ENCODE data around the gene SMARCAL1. TPM values are rescaled to one million over a fixed set of nuclear protein-coding genes. Genes with fewer than 3 reads are reported as not detected.

Gene SMARCAL1
- total RNA-seq, 1 donor from 2014 or later, result 23.6 TPM

DNA sequence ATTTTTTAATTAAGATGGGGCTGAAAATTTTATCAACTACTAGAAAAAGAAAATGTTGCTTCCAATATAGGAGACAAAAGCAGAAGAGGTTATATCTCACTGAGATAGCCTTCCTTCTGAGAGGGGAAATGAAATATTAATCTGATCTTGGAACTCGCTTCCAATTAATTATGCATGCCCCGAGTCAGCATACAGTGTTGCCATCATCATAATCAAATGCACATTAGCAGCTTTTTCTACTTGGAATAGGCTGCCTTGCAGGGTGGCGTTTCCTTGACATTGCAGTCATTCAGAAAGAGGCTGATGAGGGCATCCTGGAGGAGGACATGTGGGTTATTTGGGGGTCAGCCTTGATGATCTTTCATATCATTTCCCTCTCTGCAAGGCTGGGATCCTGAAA, 67.9 kb downstream of the SMARCAL1 start:
- no peak for DNase-seq (ENCODE audit: extremely low spot score, unreplicated experiment)
- Mint-ChIP-seq H3K4me1 (ENCODE audit: unreplicated experiment) (no peaks in the 10 kb centered on the region), H3K9me3 (ENCODE audit: unreplicated experiment) (no peaks in the 10 kb centered on the region), H3K27me3 (ENCODE audit: unreplicated experiment) (no peaks in the 10 kb centered on the region), H3K27ac (ENCODE audit: unreplicated experiment) (no peak overlapping the region), H3K4me3 (ENCODE audit: unreplicated experiment) (no peak overlapping the region), H3K36me3 (ENCODE audit: unreplicated experiment) (peaks cover 41% of the 10 kb centered on the region)
- TF ChIP-seq, protein P1, sequence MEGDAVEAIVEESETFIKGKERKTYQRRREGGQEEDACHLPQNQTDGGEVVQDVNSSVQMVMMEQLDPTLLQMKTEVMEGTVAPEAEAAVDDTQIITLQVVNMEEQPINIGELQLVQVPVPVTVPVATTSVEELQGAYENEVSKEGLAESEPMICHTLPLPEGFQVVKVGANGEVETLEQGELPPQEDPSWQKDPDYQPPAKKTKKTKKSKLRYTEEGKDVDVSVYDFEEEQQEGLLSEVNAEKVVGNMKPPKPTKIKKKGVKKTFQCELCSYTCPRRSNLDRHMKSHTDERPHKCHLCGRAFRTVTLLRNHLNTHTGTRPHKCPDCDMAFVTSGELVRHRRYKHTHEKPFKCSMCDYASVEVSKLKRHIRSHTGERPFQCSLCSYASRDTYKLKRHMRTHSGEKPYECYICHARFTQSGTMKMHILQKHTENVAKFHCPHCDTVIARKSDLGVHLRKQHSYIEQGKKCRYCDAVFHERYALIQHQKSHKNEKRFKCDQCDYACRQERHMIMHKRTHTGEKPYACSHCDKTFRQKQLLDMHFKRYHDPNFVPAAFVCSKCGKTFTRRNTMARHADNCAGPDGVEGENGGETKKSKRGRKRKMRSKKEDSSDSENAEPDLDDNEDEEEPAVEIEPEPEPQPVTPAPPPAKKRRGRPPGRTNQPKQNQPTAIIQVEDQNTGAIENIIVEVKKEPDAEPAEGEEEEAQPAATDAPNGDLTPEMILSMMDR (IDR thresholded peaks at IDR 0.05), result no peak

DNA sequence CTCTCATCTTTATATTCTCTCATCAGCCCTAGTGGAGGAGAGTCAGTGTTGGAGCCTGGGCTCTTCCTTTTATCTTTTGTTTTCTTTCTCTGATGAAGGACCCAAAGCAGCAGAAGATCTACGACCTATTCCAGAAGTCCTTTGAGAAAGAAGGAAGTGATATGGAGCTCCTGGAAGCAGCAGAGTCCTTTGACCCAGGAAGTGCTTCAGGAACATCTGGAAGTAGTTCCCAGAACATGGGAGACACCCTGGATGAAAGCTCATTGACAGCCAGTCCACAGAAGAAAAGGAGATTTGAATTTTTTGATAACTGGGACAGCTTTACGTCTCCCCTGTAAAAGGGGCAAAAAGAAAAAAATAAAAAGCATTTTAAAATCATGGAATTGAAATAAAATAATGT, 70.4 kb downstream of the SMARCAL1 start:
- H3K4me3 Mint-ChIP-seq (ENCODE audit: unreplicated experiment), result no peak overlapping the region
- H3K4me1 Mint-ChIP-seq (ENCODE audit: unreplicated experiment), result no peaks in the 10 kb centered on the region
- H3K27ac Mint-ChIP-seq (ENCODE audit: unreplicated experiment), result no peak overlapping the region
- H3K36me3 Mint-ChIP-seq (ENCODE audit: unreplicated experiment), result peaks cover 29% of the 10 kb centered on the region
- TF ChIP-seq, protein P1 (IDR thresholded peaks at IDR 0.05), result no peak
- no peak for DNase-seq (ENCODE audit: extremely low spot score, unreplicated experiment)
- H3K27me3 Mint-ChIP-seq (ENCODE audit: unreplicated experiment), result no peaks in the 10 kb centered on the region
- H3K9me3 Mint-ChIP-seq (ENCODE audit: unreplicated experiment), result no peaks in the 10 kb centered on the region

DNA sequence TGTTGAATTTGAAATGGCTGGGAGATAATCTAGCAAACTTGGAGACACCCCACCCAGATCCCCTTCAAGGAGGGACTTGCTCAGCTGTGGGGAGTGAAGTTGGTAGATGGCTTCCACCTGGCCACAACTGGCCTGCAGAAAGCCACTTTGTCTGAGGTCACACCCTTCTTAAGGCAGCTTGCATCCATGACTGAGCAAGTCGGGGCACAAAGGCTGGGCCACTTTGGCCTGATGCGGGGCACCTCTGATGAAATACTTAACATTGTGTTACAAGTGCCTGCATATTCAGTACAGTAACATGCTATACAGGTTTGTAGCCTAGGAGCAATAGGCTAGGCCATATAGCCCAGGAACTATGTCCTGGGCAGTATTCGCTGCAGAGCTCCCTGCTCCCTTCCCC, 73.0 kb downstream of the SMARCAL1 start:
- peaks cover 24% of the 10 kb centered on the region for H3K36me3 Mint-ChIP-seq (ENCODE audit: unreplicated experiment)
- no peak for DNase-seq (ENCODE audit: extremely low spot score, unreplicated experiment)
- peaks cover 5% of the 10 kb centered on the region for H3K4me1 Mint-ChIP-seq (ENCODE audit: unreplicated experiment)
- TF ChIP-seq, protein P1 (IDR thresholded peaks at IDR 0.05), result no peak
- no peaks in the 10 kb centered on the region for H3K9me3 Mint-ChIP-seq (ENCODE audit: unreplicated experiment)
- H3K27me3 Mint-ChIP-seq (ENCODE audit: unreplicated experiment), result no peaks in the 10 kb centered on the region
- H3K4me3 Mint-ChIP-seq (ENCODE audit: unreplicated experiment), result no peak overlapping the region
- H3K27ac Mint-ChIP-seq (ENCODE audit: unreplicated experiment), result no peak overlapping the region

DNA sequence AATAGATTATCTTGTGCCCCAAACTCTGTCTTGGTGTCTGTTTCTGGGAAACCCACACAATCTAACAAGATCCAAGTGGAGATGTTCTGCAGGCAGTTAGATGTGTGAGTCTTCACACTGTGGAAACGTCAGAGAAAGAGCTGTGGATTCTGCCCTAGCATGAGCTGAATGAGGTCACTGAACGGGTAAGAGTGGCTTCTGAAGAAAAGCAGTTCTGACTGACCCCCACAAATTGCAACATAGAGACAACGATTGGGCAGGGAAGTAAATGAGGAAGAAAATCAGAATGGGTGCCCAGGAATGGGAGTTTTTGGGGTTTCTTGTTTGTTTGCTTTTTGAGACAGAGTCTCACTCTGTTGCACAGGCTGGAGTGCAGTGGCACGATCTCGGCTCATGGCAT, 73.5 kb downstream of the SMARCAL1 start:
- H3K27me3 Mint-ChIP-seq (ENCODE audit: unreplicated experiment), result no peaks in the 10 kb centered on the region
- H3K27ac Mint-ChIP-seq (ENCODE audit: unreplicated experiment), result no peak overlapping the region
- peaks cover 5% of the 10 kb centered on the region for H3K4me1 Mint-ChIP-seq (ENCODE audit: unreplicated experiment)
- TF ChIP-seq, protein P1 (IDR thresholded peaks at IDR 0.05), result no peak
- no peak for DNase-seq (ENCODE audit: extremely low spot score, unreplicated experiment)
- peaks cover 19% of the 10 kb centered on the region for H3K36me3 Mint-ChIP-seq (ENCODE audit: unreplicated experiment)
- H3K9me3 Mint-ChIP-seq (ENCODE audit: unreplicated experiment), result no peaks in the 10 kb centered on the region
- H3K4me3 Mint-ChIP-seq (ENCODE audit: unreplicated experiment), result no peak overlapping the region

DNA sequence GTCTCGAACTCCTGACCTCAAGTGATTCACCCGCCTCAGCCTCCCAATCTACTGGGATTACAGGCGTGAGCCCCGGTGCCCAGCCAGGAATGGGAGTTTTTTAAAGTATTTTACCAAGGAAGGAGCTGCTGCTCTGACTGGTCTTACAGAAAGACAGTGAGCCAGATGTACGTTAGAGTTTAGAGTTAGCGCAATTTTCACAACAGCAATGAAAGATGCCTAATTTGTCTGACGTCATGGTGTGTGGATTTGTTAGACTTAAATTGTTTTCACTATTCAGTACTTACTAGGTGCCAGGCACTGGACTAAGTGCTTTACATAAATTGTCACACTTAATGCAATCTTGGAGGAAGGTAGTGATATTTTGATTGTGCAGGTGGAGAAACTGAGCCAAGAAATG, 74.0 kb downstream of the SMARCAL1 start:
- no peak overlapping the region for H3K27ac Mint-ChIP-seq (ENCODE audit: unreplicated experiment)
- no peaks in the 10 kb centered on the region for H3K27me3 Mint-ChIP-seq (ENCODE audit: unreplicated experiment)
- no peak overlapping the region for H3K4me3 Mint-ChIP-seq (ENCODE audit: unreplicated experiment)
- DNase-seq (ENCODE audit: extremely low spot score, unreplicated experiment), result no peak
- peaks cover 5% of the 10 kb centered on the region for H3K4me1 Mint-ChIP-seq (ENCODE audit: unreplicated experiment)
- TF ChIP-seq, protein P1 (IDR thresholded peaks at IDR 0.05), result no peak
- peaks cover 17% of the 10 kb centered on the region for H3K36me3 Mint-ChIP-seq (ENCODE audit: unreplicated experiment)
- H3K9me3 Mint-ChIP-seq (ENCODE audit: unreplicated experiment), result no peaks in the 10 kb centered on the region

Data from osteocyte (in vitro differentiated cells).